ENCODE data around the gene ADAM8.

ADAM8 gene

DNA sequence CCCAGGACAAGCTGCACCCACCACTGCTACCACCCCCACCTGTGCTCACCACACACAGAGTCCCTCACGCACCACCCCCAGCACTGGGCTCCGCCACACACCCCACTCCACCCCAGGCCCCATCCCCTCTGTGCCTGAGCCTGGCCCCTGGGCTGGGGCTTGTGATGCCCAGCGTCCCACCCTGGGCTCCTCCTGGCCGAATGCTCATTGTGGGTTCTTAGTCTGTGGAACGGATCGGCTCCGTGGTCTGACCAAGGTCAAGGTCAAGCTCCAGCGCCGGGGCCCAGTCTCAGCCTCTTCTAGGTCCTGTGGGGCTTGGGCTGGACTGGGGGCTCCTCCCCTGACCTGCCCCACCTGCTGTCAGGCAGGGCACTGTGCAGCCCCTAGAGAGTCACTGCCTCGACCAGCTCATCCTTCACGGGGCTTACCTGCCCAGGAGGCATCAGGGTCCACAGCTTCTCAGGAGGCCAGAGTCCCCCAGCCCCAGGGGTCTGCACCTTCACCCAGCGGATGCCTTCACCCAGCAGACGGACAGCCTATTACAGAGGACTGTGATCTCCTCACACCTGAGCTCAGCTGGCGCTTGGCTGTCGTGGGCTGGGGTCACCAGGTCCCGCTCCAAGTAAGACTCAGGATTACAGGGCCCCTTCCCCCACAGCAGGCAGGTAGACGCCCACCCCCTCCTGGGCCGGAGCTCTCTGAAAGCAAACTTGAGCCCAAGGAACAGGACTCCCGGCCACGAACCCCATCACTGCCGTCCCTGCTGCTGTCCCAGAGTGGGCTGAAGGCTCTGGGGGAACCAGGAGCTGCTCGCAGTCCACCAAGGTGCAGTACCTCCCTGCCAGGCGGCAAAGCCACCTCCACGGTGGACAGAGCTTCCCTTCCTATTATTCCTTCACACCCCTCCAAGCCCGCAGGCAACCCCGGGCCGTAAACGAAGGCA is 61.9 kb downstream of the ADAM8 start:
- DNase-seq (ENCODE audit: extremely low read depth in 1 of 2, low read depth in 1 of 2) = no peak

DNA sequence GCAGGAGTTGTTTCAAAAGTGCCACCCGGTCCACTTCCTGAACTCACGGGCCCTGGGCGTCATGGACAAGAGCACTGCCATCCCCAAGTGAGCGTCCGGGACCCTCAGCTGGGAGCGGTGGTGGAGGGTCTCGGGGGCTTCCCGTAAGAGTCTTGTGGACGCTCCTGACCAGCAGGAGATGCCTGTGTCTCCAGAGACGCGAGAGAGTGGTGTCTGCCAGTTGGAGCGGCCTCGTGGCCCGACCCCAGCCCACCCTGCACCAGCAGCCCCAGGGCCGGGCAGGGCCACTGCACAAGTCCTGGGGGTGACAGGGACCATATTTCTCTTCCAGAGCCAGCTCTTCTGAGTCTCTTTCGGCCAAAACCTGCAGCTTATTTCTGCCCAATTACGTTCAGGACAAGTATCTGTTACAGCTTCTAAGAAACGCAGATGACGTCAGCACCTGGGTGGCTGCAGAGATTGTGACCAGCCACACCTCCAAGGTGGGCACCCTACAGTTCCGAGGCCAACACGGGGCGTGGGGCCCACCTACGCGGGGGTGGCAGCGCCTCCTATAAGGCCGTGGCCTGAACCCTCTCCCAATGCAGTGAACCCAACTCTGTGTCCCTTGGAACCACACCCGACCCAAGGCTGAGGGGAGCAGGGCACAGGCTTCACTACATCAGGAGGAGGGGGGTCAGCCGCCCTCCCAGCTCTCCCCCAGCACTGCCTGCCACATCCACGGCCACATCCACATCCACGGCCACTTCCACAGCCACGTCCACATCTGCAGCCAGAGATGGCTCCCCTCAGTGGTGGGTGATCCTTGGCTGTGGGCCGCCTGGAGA is 62.8 kb downstream of the ADAM8 start:
- DNase-seq (ENCODE audit: extremely low read depth in 1 of 2, low read depth in 1 of 2) = no peak

DNA sequence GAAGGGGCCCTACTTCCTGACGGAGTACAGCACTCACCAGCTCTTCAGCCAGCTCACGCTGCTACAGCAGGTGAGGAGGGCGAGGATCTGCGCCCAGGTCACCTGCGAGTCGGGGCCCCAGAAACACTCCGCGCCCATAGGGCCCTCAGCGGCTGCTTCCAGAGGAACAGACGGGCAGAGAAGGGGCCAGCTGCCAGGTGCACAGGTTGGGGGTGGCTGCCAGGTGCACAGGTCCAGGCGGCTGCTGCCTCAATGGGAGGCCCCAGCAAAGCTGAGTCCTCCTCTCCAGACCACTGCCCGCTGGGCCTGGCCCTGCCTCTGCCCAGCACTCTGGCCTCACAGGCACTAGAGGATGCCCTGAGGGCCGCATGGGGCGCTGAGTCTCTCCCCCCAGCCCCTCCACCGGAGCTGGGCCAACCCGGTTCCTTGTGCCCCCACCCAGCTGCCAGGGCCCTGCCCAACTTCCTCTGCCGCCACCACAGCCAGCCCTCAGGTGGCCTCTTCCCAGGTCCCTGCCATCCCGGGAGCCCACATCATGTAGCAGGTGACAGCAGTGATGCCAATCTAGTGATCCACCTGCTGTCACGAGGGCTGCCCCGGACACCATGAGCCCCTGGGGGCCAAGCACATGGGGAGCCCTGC is 63.7 kb downstream of the ADAM8 start:
- no peak for DNase-seq (ENCODE audit: extremely low read depth in 1 of 2, low read depth in 1 of 2)

Measured in stimulated activated CD8-positive, alpha-beta memory T cell treated with anti-CD3 and anti-CD28 coated beads, Interleukin-7, amount 100 ng/mL, for 48 hours (primary cell).